GM12878 (cell line): Measurements from ENCODE around the gene TPM4. TPM values are rescaled to one million over a fixed set of nuclear protein-coding genes. Genes with fewer than 3 reads are reported as not detected.

ENCODE experiments used
- BACH1 ChIP-seq: fragments of 450-650 bp; IDR thresholded peaks from 2 replicates; pipeline ENCODE4 v1.6.1; 2017; ENCODE audit warnings: mild to moderate bottlenecking, borderline replicate concordance
- BCL11A ChIP-seq: IDR thresholded peaks from 2 replicates; pipeline ENCODE4 v1.6.1; 2011; ENCODE audit warnings: low read depth, low read length
- EGR1 ChIP-seq, 2 experiments: IDR thresholded peaks; 1 replicate in 1 of 2; 2 replicates in 1 of 2; pipeline ENCODE4 v1.6.1; 2011 to 2012; ENCODE audit warnings: low read depth in 2 of 2, low read length in 2 of 2, borderline replicate concordance in 1 of 2, mild to moderate bottlenecking in 1 of 2, moderate library complexity in 1 of 2
- ESRRA ChIP-seq: IDR thresholded peaks from 2 replicates; pipeline ENCODE4 v1.6.1; 2012; ENCODE audit warnings: mild to moderate bottlenecking, low read length, improper control_type of control experiment
- FOXM1 ChIP-seq: IDR thresholded peaks from 2 replicates; pipeline ENCODE4 v1.6.1; 2012; ENCODE audit warnings: low read depth, mild to moderate bottlenecking, inconsistent platforms, low read length, moderate library complexity
- KAT2A ChIP-seq: conservative IDR thresholded peaks from 2 replicates; pipeline ENCODE4 v1.6.1; 2011; ENCODE audit warnings: low read depth, low read length; ENCODE audit not compliant: control insufficient read depth
- MXI1 ChIP-seq: fragments of 150-350 bp; IDR thresholded peaks from 2 replicates; pipeline ENCODE4 v1.6.1; 2011; ENCODE audit warnings: low read depth, mild to moderate bottlenecking, inconsistent platforms, low read length, improper control_type of control experiment
- NFIC ChIP-seq: IDR thresholded peaks from 2 replicates; pipeline ENCODE4 v1.6.1; 2012; ENCODE audit warnings: low read depth, mild to moderate bottlenecking, inconsistent platforms, low read length, moderate library complexity
- NFYA ChIP-seq: IDR thresholded peaks from 2 replicates; pipeline ENCODE4 v1.6.1; 2011; ENCODE audit warnings: low read depth, mild to moderate bottlenecking, low read length, improper control_type of control experiment, borderline replicate concordance
- NR2F1 ChIP-seq: fragments of 450-650 bp; conservative IDR thresholded peaks from 2 replicates; pipeline ENCODE4 v1.6.1; 2017; ENCODE audit warnings: mild to moderate bottlenecking
- PML ChIP-seq: IDR thresholded peaks from 2 replicates; pipeline ENCODE4 v1.6.1; 2012; ENCODE audit warnings: low read length, inconsistent platforms
- SREBF1 ChIP-seq: IDR thresholded peaks from 2 replicates; pipeline ENCODE4 v1.6.1; 2012; ENCODE audit warnings: mild to moderate bottlenecking, low read length
- ZZZ3 ChIP-seq: IDR thresholded peaks from 2 replicates; pipeline ENCODE4 v1.6.1; 2011; ENCODE audit warnings: low read depth; ENCODE audit not compliant: control insufficient read depth, insufficient read length
- polyA plus RNA-seq, 11 experiments: library from polyadenylated mRNA; depleted of rRNA in 4 of 11; unstranded in 6 of 11; stranded (reverse) in 5 of 11; fragments of >200 nt; fragmentation: Nextera tagmentation in 4 of 11; fragmentation: Illumina TruSeq in 1 of 11; extraction: Ambion mirVana in 4 of 11; extraction: Trizol in 1 of 11; gene quantifications; 1 replicate in 1 of 11; 2 replicates in 10 of 11; pipeline versions ENCODE4 v1.2.1 to v1.2.3, GENCODE V29; 2011 to 2016; ENCODE audit warnings: inconsistent platforms in 2 of 11, missing spikeins in 2 of 11, low read depth in 1 of 11
- total RNA-seq, 4 experiments: library from RNA; depleted of rRNA in 3 of 4; stranded (reverse); fragments of >200 nt in 3 of 4; fragmentation: Illumina TruSeq in 1 of 4; extraction: Trizol in 1 of 4; gene quantifications; 2 replicates each; pipeline versions ENCODE4 v1.2.1 to v1.2.3, GENCODE V29; 2013 to 2021
- TF ChIP-seq, protein P1 (sequence below): IDR thresholded peaks from 2 replicates; pipeline ENCODE4 v1.6.1; 2012; ENCODE audit warnings: mild to moderate bottlenecking, low read depth, low read length
- TF ChIP-seq, protein P2 (sequence below): IDR thresholded peaks from 2 replicates; pipeline ENCODE4 v1.6.1; 2012; ENCODE audit warnings: low read length, inconsistent platforms
- TF ChIP-seq, protein P3 (sequence below): IDR thresholded peaks from 2 replicates; pipeline ENCODE4 v1.6.1; 2011; ENCODE audit warnings: low read depth, low read length, improper control_type of control experiment, borderline replicate concordance
- TF ChIP-seq, protein P4 (sequence below): fragments of 450-650 bp; IDR thresholded peaks from 2 replicates; pipeline ENCODE4 v1.6.1; 2017; ENCODE audit warnings: borderline replicate concordance
- TF ChIP-seq, protein P5 (sequence below): fragments of 150-350 bp; IDR thresholded peaks from 2 replicates; pipeline ENCODE4 v1.6.1; 2014; ENCODE audit warnings: mild to moderate bottlenecking, low read depth, low read length

Gene TPM4
- total and polyA plus RNA-seq, 10 of the 15 experiments (the other 5 are each of a cell fraction or from before 2014, with no cell fraction given), result 183 to 620 (median 407) TPM

DNA sequence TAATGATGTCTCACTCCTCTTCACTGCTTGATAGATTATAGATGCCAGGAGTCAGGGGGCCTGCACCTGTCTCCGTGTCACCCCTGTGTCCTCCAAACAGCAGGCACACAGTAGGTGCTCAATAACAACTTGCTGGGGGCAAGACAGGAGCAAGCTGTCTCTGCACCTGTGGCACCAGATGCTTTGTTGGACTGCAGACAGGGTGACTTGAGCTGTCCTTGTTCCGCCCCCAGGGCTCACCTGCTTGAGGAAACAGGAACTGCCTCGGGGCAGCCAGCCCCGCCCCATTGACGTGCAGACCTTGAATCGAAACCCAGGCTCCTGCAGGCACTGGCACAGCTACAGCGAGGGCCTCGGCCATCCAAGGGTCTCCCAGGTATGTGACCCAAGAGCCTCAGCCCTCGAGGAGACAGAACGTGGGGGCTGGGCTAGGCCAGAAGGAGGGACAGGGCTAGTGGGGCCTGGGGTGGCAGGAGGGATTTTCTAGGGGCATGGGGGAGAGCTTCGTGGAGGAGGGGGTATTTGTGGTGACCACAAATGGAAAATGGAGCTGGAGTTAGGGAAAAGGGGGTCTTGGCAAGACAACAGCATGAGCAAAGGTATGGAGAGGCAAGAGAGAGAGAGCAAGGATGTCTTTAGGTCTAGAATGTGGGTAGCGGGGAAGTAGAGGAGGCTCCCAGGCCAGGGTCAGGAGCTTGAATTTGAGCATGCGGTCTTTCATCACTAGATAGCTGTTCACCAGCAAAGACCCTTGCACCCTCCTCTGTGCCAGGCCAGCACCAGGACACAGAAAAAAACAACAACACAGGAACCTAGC is 67.3 kb downstream of the TPM4 start, which contains the start of gene HSH2D (continued):
- TF ChIP-seq, protein P1, sequence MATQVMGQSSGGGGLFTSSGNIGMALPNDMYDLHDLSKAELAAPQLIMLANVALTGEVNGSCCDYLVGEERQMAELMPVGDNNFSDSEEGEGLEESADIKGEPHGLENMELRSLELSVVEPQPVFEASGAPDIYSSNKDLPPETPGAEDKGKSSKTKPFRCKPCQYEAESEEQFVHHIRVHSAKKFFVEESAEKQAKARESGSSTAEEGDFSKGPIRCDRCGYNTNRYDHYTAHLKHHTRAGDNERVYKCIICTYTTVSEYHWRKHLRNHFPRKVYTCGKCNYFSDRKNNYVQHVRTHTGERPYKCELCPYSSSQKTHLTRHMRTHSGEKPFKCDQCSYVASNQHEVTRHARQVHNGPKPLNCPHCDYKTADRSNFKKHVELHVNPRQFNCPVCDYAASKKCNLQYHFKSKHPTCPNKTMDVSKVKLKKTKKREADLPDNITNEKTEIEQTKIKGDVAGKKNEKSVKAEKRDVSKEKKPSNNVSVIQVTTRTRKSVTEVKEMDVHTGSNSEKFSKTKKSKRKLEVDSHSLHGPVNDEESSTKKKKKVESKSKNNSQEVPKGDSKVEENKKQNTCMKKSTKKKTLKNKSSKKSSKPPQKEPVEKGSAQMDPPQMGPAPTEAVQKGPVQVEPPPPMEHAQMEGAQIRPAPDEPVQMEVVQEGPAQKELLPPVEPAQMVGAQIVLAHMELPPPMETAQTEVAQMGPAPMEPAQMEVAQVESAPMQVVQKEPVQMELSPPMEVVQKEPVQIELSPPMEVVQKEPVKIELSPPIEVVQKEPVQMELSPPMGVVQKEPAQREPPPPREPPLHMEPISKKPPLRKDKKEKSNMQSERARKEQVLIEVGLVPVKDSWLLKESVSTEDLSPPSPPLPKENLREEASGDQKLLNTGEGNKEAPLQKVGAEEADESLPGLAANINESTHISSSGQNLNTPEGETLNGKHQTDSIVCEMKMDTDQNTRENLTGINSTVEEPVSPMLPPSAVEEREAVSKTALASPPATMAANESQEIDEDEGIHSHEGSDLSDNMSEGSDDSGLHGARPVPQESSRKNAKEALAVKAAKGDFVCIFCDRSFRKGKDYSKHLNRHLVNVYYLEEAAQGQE, result no peak
- TF ChIP-seq MXI1, result no peak
- 0 out of 2 replicates have a peak, but pooled peaks have one; percentile 10 for TF ChIP-seq NR2F1
- no peak for TF ChIP-seq EGR1 (IDR thresholded peaks at IDR 0.05; ENCODE audit: borderline replicate concordance in 1 of 2, low read depth in 2 of 2, low read length in 2 of 2)
- TF ChIP-seq KAT2A, result no peak
- no peak; the same call in none of the 2 replicates for TF ChIP-seq BACH1
- TF ChIP-seq, protein P2, sequence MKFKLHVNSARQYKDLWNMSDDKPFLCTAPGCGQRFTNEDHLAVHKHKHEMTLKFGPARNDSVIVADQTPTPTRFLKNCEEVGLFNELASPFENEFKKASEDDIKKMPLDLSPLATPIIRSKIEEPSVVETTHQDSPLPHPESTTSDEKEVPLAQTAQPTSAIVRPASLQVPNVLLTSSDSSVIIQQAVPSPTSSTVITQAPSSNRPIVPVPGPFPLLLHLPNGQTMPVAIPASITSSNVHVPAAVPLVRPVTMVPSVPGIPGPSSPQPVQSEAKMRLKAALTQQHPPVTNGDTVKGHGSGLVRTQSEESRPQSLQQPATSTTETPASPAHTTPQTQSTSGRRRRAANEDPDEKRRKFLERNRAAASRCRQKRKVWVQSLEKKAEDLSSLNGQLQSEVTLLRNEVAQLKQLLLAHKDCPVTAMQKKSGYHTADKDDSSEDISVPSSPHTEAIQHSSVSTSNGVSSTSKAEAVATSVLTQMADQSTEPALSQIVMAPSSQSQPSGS, result no peak
- TF ChIP-seq NFIC, result no peak
- TF ChIP-seq SREBF1, result no peak
- TF ChIP-seq, protein P3, sequence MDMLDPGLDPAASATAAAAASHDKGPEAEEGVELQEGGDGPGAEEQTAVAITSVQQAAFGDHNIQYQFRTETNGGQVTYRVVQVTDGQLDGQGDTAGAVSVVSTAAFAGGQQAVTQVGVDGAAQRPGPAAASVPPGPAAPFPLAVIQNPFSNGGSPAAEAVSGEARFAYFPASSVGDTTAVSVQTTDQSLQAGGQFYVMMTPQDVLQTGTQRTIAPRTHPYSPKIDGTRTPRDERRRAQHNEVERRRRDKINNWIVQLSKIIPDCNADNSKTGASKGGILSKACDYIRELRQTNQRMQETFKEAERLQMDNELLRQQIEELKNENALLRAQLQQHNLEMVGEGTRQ, result no peak
- TF ChIP-seq, protein P4, sequence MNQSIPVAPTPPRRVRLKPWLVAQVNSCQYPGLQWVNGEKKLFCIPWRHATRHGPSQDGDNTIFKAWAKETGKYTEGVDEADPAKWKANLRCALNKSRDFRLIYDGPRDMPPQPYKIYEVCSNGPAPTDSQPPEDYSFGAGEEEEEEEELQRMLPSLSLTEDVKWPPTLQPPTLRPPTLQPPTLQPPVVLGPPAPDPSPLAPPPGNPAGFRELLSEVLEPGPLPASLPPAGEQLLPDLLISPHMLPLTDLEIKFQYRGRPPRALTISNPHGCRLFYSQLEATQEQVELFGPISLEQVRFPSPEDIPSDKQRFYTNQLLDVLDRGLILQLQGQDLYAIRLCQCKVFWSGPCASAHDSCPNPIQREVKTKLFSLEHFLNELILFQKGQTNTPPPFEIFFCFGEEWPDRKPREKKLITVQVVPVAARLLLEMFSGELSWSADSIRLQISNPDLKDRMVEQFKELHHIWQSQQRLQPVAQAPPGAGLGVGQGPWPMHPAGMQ, result no peak
- TF ChIP-seq ZZZ3, result no peak
- TF ChIP-seq, protein P5, sequence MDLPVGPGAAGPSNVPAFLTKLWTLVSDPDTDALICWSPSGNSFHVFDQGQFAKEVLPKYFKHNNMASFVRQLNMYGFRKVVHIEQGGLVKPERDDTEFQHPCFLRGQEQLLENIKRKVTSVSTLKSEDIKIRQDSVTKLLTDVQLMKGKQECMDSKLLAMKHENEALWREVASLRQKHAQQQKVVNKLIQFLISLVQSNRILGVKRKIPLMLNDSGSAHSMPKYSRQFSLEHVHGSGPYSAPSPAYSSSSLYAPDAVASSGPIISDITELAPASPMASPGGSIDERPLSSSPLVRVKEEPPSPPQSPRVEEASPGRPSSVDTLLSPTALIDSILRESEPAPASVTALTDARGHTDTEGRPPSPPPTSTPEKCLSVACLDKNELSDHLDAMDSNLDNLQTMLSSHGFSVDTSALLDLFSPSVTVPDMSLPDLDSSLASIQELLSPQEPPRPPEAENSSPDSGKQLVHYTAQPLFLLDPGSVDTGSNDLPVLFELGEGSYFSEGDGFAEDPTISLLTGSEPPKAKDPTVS, result no peak
- no peak for TF ChIP-seq ESRRA
- peak; percentile 53; the same call in 1 of the 2 replicates for TF ChIP-seq PML
- TF ChIP-seq NFYA, result no peak
- peak; percentile 17; the same call in 1 of the 2 replicates for TF ChIP-seq BCL11A
- no peak for TF ChIP-seq FOXM1
